AG08395 (cell line): Measurements from ENCODE around the gene SENP6.
"Not testable (repeated sequence)": the region's sequence is repeated elsewhere in the genome, so short reads cannot be mapped to it uniquely, and the experiment has no call there.

Experiments used
- DNase-seq: peaks from one replicate; pipeline ENCODE4 v3.0.0; 2012; ENCODE audit warnings: mixed read lengths, low spot score

Gene SENP6

GRCh38 chr6:75608304-75608703, 6.6 kb downstream of the SENP6 start:
- DNase-seq, result no peak

GRCh38 chr6:75608956-75609533, 7.4 kb downstream of the SENP6 start:
- DNase-seq, result no peak

- no peak for DNase-seq
These were observed 8.2 kb downstream of the SENP6 start for GRCh38 chr6:75609639-75610590.

- peak; percentile 9 for DNase-seq
These were observed 9.5 kb downstream of the SENP6 start for GRCh38 chr6:75611011-75611701.

- peak; percentile 10 for DNase-seq
These were observed 10.2 kb downstream of the SENP6 start for GRCh38 chr6:75611702-75612375.

GRCh38 chr6:75612434-75612833, 10.8 kb downstream of the SENP6 start:
- DNase-seq, result no peak

GRCh38 chr6:75613056-75613501, 11.4 kb downstream of the SENP6 start:
- DNase-seq, result no peak

- no peak for DNase-seq
These were observed 16.8 kb downstream of the SENP6 start for GRCh38 chr6:75618437-75618836.

- no peak for DNase-seq
These were observed 17.7 kb downstream of the SENP6 start for GRCh38 chr6:75619230-75619899.

GRCh38 chr6:75620381-75621304, 19.0 kb downstream of the SENP6 start:
- DNase-seq, result no peak

GRCh38 chr6:75621846-75622245, 20.2 kb downstream of the SENP6 start:
- DNase-seq, result no peak

- DNase-seq, result no peak
These were observed 21.8 kb downstream of the SENP6 start for GRCh38 chr6:75623491-75623890.

- no peak for DNase-seq
These were observed 22.7 kb downstream of the SENP6 start for GRCh38 chr6:75624335-75624734.

GRCh38 chr6:75624988-75625387, 23.3 kb downstream of the SENP6 start:
- no peak for DNase-seq

GRCh38 chr6:75626561-75626960, 24.9 kb downstream of the SENP6 start:
- DNase-seq, result no peak

GRCh38 chr6:75627708-75628107, 26.0 kb downstream of the SENP6 start:
- DNase-seq, result not testable (repeated sequence)

GRCh38 chr6:75631859-75632635, 30.4 kb downstream of the SENP6 start:
- DNase-seq, result no peak

GRCh38 chr6:75633045-75633444, 31.4 kb downstream of the SENP6 start:
- no peak for DNase-seq

GRCh38 chr6:75642311-75642710, 40.6 kb downstream of the SENP6 start:
- DNase-seq, result no peak

GRCh38 chr6:75643173-75643572, 41.5 kb downstream of the SENP6 start:
- DNase-seq, result peak; percentile 3
